Thyroid gland (tissue), 4 donors: ENCODE measurements around the gene GALR1. TPM values are rescaled to one million over a fixed set of nuclear protein-coding genes. Genes with fewer than 3 reads are reported as not detected.

Experiments used
- DNase-seq, 2 donors: peaks; one replicate each; pipeline ENCODE4 v3.0.0-alpha.2; 2019
- H3K27ac ChIP-seq, 3 donors: fragments of 200-600 bp; sonication (generic); 1 replicate in 2 of 3; 2 replicates in 1 of 3; pipeline ENCODE4 v1.5.1; 2016 to 2019; ENCODE audit warnings: mild to moderate bottlenecking in 1 of 3, moderate library complexity in 1 of 3
- H3K27me3 ChIP-seq: fragments of 200-600 bp; sonication (generic); one replicate; pipeline ENCODE4 v1.5.1; 2019
- H3K36me3 ChIP-seq, 2 donors: fragments of 200-600 bp; sonication (generic); one replicate each; pipeline ENCODE4 v1.5.1; 2016 to 2019
- H3K4me1 ChIP-seq, 2 donors: fragments of 200-600 bp; sonication (generic); one replicate each; pipeline ENCODE4 v1.5.1; 2017 to 2019
- H3K4me3 ChIP-seq, 3 donors: fragments of 200-600 bp; sonication (generic); replicated peaks in 1 of 3; 1 replicate in 2 of 3; 2 replicates in 1 of 3; pipeline ENCODE4 v1.5.1; 2016; ENCODE audit warnings: mild to moderate bottlenecking in 1 of 3
- H3K9me3 ChIP-seq: fragments of 200-600 bp; sonication (generic); one replicate; pipeline ENCODE4 v1.5.1; 2017
- CTCF ChIP-seq, 6 experiments: fragments of 200-600 bp in 3 of 6; fragments of 450-650 bp in 3 of 6; sonication (generic) in 3 of 6; IDR thresholded peaks; one replicate each; pipeline ENCODE4 v1.5.1; 2016 to 2019; ENCODE audit warnings: antibody characterized with exemption in 6 of 6, mild to moderate bottlenecking in 2 of 6, inconsistent platforms in 1 of 6, moderate library complexity in 1 of 6
- POLR2A ChIP-seq, 2 donors: fragments of 450-650 bp; IDR thresholded peaks; one replicate each; pipeline ENCODE4 v1.6.1; 2017; ENCODE audit warnings: antibody characterized with exemption in 2 of 2, mild to moderate bottlenecking in 2 of 2, moderate library complexity in 1 of 2
- WGBS, 2 donors: methylation state at CpG; one replicate each; pipeline ENCODE4 v1.1.5; 2017; 5-methylcytosine and 5-hydroxymethylcytosine counted together
- intact Hi-C: fragments of 100-400 bp; cut with DNase I; formaldehyde crosslinking; loops from one replicate; pipeline ENCODE4 v1.15.1; 2023
- total RNA-seq, 4 donors: library from RNA; depleted of rRNA; stranded (reverse); fragments of >200 nt; gene quantifications; one replicate each; pipeline ENCODE4 v1.2.3, GENCODE V29; 2016

The GALR1 gene
- total RNA-seq, 4 donors from 2014 or later: 0.04 to 0.40 (median 0.10) TPM

GRCh38 chr18:77250501-77250925 lies 865 bp downstream of the GALR1 start:
- Histone ChIP-seq H3K27me3 (peaks cover 10% of the 10 kb centered on the region), H3K36me3 (no peaks in the 10 kb centered on the region), H3K4me1 (peaks cover 0 to 10% of the 10 kb centered on the region in 2 donors), H3K9me3 (no peaks in the 10 kb centered on the region), H3K27ac (no peak overlapping the region), H3K4me3 (no peak overlapping the region)
- TF ChIP-seq POLR2A (IDR thresholded peaks at IDR 0.05) (no peak), CTCF (IDR thresholded peaks at IDR 0.05) (no peak)
- WGBS, 2 donors: 0 to 3% methylated on average over 7 to 11 of the region's 40 CpGs
- intact Hi-C loops: no loop called here
- DNase-seq: no peak

- H3K4me3 ChIP-seq: no peak overlapping the region
- TF ChIP-seq POLR2A (IDR thresholded peaks at IDR 0.05) (no peak), CTCF (IDR thresholded peaks at IDR 0.05) (no peak)
- H3K27me3 ChIP-seq: peaks cover 10% of the 10 kb centered on the region
- no peak for DNase-seq
- H3K9me3 ChIP-seq: no peaks in the 10 kb centered on the region
- no peaks in the 10 kb centered on the region for H3K36me3 ChIP-seq
- H3K4me1 ChIP-seq: peaks cover 0 to 10% of the 10 kb centered on the region in 2 donors
- intact Hi-C loops: no loop called here
- WGBS, 2 donors: 3% methylated on average over 24 to 45 of the region's 67 CpGs
- H3K27ac ChIP-seq: no peak overlapping the region
Measured at GRCh38 chr18:77250926-77251729, 1.5 kb downstream of the GALR1 start.

GRCh38 chr18:77251730-77252050 lies 2.0 kb downstream of the GALR1 start:
- no peak for DNase-seq
- Histone ChIP-seq H3K36me3 (no peaks in the 10 kb centered on the region), H3K4me3 (no peak overlapping the region), H3K4me1 (peaks cover 0 to 10% of the 10 kb centered on the region in 2 donors), H3K9me3 (no peaks in the 10 kb centered on the region), H3K27me3 (peaks cover 10% of the 10 kb centered on the region), H3K27ac (no peak overlapping the region)
- TF ChIP-seq CTCF (IDR thresholded peaks at IDR 0.05): no peak
- no peak for TF ChIP-seq POLR2A (IDR thresholded peaks at IDR 0.05)
- 7 to 13% methylated on average over 5 to 11 of the region's 20 CpGs for WGBS, 2 donors
- intact Hi-C loops: no loop called here

GRCh38 chr18:77254711-77255405 lies 5.2 kb downstream of the GALR1 start:
- Histone ChIP-seq H3K4me1 (peaks cover 0 to 2% of the 10 kb centered on the region in 2 donors), H3K27me3 (peaks cover 10% of the 10 kb centered on the region), H3K9me3 (no peaks in the 10 kb centered on the region), H3K27ac (no peak overlapping the region), H3K36me3 (no peaks in the 10 kb centered on the region), H3K4me3 (no peak overlapping the region)
- intact Hi-C loops: no loop called here
- DNase-seq: no peak
- 44 to 67% methylated on average over 10 of the region's 10 CpGs for WGBS, 2 donors
- TF ChIP-seq POLR2A (IDR thresholded peaks at IDR 0.05) (no peak), CTCF (IDR thresholded peaks at IDR 0.05) (no peak)
